ENCODE data around the gene LHFPL3. TPM values are rescaled to one million over a fixed set of nuclear protein-coding genes. Genes with fewer than 3 reads are reported as not detected.
A peak's percentile ranks its signal among the peaks of the same experiment; 100 is the strongest.

LHFPL3 gene
- total RNA-seq, 1 experiment from 2014 or later = 0.83 TPM

DNA sequence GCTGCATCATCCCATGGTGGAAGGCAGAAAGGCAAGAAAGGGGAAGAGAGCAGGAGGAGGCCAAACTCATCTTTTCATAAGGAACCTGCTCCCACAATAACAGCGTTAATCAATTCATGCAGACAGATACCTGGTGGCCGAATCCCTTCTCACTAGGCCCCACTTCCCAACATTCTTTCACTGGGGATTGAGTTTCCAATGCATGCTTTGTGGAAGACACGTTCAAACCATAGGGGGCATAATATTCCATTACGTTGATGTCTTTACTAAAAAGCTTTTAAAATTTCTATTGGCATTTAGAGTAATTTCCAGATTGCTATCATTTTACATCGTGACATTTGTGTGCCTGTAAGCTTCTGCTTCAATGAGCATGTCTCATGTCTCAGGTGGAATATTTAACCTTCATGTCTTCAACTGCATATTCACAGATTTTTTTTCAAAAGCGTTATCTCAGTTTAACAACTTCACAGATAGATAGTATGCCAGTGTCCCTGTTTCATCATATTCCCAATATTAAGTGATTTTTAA lies 88.5 kb downstream of the LHFPL3 start:
- TF ChIP-seq KAT7 (CRISPR knock-in tag; IDR thresholded peaks at IDR 0.05; ENCODE audit: borderline replicate concordance) (no peak), ZNF121 (CRISPR knock-in tag; IDR thresholded peaks at IDR 0.05) (no peak), ESRRA (CRISPR knock-in tag; IDR thresholded peaks at IDR 0.05; ENCODE audit: borderline replicate concordance) (no peak), ETV6 (CRISPR knock-in tag; IDR thresholded peaks at IDR 0.05) (no peak), TEAD1 (CRISPR knock-in tag; IDR thresholded peaks at IDR 0.05) (no peak), TCF7 (CRISPR knock-in tag; IDR thresholded peaks at IDR 0.05; ENCODE audit: low read depth) (no peak), MYBL2 (CRISPR knock-in tag; IDR thresholded peaks at IDR 0.05) (no peak), NR1H2 (CRISPR knock-in tag; IDR thresholded peaks at IDR 0.05) (no peak), RORB (CRISPR knock-in tag; IDR thresholded peaks at IDR 0.05) (no peak), ZBTB21 (CRISPR knock-in tag; IDR thresholded peaks at IDR 0.05; ENCODE audit: borderline replicate concordance) (no peak), CREM (CRISPR knock-in tag; IDR thresholded peaks at IDR 0.05) (no peak), GABPB1 (CRISPR knock-in tag; IDR thresholded peaks at IDR 0.05) (no peak), OVOL2 (CRISPR knock-in tag; IDR thresholded peaks at IDR 0.05; ENCODE audit: borderline replicate concordance) (no peak)
- ChIA-PET POLR2A (no interaction called here), CTCF (no interaction called here)
- no peaks in the 10 kb centered on the region for H3K27me3 Mint-ChIP-seq (ENCODE audit: low read depth)
- no peak overlapping the region for H3K27ac Mint-ChIP-seq
- peaks cover 26% of the 10 kb centered on the region for H3K4me1 Mint-ChIP-seq
- H3K9me3 Mint-ChIP-seq = no peaks in the 10 kb centered on the region
- no peaks in the 10 kb centered on the region for H3K36me3 Mint-ChIP-seq
- H3K4me3 Mint-ChIP-seq = no peak overlapping the region
- no peak for DNase-seq (ENCODE audit: low spot score)
- no peak for ATAC-seq

DNA sequence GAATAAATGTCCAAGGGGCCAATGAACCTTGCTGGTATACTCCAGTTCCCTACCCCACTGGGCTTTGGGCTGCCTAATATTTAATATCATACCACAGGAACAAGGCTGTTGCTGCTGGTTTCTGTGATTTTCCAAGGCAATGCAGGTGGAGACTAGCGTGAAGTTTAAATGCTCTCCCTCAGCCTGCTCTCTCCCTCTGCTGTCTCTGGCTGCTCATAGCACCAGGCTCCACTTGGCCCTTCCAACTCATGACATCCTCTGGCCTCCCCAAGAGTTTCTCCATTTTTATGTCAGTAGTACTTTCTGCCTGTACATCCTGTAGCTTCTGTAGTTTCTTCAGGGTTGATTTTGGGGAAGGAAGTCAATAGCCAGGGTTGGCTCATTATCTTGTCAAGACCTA lies 103.5 kb downstream of the LHFPL3 start:
- Mint-ChIP-seq H3K4me1 (no peaks in the 10 kb centered on the region), H3K9me3 (no peaks in the 10 kb centered on the region), H3K4me3 (no peak overlapping the region), H3K36me3 (no peaks in the 10 kb centered on the region), H3K27ac (no peak overlapping the region), H3K27me3 (ENCODE audit: low read depth) (no peaks in the 10 kb centered on the region)
- DNase-seq (ENCODE audit: low spot score) (peak; percentile 19), ATAC-seq (peak; percentile 83)
- no peak for TF ChIP-seq SMAD3 (CRISPR knock-in tag; IDR thresholded peaks at IDR 0.05; ENCODE audit: borderline replicate concordance)
- no peak for TF ChIP-seq KAT7 (CRISPR knock-in tag; IDR thresholded peaks at IDR 0.05; ENCODE audit: borderline replicate concordance)
- TF ChIP-seq, protein P1, sequence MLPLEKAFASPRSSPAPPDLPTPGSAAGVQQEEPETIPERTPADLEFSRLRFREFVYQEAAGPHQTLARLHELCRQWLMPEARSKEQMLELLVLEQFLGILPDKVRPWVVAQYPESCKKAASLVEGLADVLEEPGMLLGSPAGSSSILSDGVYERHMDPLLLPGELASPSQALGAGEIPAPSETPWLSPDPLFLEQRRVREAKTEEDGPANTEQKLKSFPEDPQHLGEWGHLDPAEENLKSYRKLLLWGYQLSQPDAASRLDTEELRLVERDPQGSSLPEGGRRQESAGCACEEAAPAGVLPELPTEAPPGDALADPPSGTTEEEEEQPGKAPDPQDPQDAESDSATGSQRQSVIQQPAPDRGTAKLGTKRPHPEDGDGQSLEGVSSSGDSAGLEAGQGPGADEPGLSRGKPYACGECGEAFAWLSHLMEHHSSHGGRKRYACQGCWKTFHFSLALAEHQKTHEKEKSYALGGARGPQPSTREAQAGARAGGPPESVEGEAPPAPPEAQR (CRISPR knock-in tag; IDR thresholded peaks at IDR 0.05) = no peak
- TF ChIP-seq ZNF138 (CRISPR knock-in tag; conservative IDR thresholded peaks at IDR 0.05) = no peak
- TF ChIP-seq, protein P2, sequence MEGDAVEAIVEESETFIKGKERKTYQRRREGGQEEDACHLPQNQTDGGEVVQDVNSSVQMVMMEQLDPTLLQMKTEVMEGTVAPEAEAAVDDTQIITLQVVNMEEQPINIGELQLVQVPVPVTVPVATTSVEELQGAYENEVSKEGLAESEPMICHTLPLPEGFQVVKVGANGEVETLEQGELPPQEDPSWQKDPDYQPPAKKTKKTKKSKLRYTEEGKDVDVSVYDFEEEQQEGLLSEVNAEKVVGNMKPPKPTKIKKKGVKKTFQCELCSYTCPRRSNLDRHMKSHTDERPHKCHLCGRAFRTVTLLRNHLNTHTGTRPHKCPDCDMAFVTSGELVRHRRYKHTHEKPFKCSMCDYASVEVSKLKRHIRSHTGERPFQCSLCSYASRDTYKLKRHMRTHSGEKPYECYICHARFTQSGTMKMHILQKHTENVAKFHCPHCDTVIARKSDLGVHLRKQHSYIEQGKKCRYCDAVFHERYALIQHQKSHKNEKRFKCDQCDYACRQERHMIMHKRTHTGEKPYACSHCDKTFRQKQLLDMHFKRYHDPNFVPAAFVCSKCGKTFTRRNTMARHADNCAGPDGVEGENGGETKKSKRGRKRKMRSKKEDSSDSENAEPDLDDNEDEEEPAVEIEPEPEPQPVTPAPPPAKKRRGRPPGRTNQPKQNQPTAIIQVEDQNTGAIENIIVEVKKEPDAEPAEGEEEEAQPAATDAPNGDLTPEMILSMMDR (IDR thresholded peaks at IDR 0.05) = no peak
- no peak for TF ChIP-seq PRRX2 (CRISPR knock-in tag; IDR thresholded peaks at IDR 0.05)
- TF ChIP-seq, protein P3, sequence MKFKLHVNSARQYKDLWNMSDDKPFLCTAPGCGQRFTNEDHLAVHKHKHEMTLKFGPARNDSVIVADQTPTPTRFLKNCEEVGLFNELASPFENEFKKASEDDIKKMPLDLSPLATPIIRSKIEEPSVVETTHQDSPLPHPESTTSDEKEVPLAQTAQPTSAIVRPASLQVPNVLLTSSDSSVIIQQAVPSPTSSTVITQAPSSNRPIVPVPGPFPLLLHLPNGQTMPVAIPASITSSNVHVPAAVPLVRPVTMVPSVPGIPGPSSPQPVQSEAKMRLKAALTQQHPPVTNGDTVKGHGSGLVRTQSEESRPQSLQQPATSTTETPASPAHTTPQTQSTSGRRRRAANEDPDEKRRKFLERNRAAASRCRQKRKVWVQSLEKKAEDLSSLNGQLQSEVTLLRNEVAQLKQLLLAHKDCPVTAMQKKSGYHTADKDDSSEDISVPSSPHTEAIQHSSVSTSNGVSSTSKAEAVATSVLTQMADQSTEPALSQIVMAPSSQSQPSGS (CRISPR knock-in tag; IDR thresholded peaks at IDR 0.05; ENCODE audit: borderline replicate concordance, low read depth) = no peak
- no peak for TF ChIP-seq ESRRA (CRISPR knock-in tag; IDR thresholded peaks at IDR 0.05; ENCODE audit: borderline replicate concordance)
- TF ChIP-seq NR2C2 (CRISPR knock-in tag; IDR thresholded peaks at IDR 0.05) = no peak
- no peak for TF ChIP-seq TCF7 (CRISPR knock-in tag; IDR thresholded peaks at IDR 0.05; ENCODE audit: low read depth)
- TF ChIP-seq, protein P4, sequence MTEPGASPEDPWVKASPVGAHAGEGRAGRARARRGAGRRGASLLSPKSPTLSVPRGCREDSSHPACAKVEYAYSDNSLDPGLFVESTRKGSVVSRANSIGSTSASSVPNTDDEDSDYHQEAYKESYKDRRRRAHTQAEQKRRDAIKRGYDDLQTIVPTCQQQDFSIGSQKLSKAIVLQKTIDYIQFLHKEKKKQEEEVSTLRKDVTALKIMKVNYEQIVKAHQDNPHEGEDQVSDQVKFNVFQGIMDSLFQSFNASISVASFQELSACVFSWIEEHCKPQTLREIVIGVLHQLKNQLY (CRISPR knock-in tag; IDR thresholded peaks at IDR 0.05) = no peak
- TF ChIP-seq, protein P5, sequence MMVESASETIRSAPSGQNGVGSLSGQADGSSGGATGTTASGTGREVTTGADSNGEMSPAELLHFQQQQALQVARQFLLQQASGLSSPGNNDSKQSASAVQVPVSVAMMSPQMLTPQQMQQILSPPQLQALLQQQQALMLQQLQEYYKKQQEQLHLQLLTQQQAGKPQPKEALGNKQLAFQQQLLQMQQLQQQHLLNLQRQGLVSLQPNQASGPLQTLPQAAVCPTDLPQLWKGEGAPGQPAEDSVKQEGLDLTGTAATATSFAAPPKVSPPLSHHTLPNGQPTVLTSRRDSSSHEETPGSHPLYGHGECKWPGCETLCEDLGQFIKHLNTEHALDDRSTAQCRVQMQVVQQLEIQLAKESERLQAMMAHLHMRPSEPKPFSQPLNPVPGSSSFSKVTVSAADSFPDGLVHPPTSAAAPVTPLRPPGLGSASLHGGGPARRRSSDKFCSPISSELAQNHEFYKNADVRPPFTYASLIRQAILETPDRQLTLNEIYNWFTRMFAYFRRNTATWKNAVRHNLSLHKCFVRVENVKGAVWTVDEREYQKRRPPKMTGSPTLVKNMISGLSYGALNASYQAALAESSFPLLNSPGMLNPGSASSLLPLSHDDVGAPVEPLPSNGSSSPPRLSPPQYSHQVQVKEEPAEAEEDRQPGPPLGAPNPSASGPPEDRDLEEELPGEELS (CRISPR knock-in tag; IDR thresholded peaks at IDR 0.05) = no peak
- TF ChIP-seq, protein P6, sequence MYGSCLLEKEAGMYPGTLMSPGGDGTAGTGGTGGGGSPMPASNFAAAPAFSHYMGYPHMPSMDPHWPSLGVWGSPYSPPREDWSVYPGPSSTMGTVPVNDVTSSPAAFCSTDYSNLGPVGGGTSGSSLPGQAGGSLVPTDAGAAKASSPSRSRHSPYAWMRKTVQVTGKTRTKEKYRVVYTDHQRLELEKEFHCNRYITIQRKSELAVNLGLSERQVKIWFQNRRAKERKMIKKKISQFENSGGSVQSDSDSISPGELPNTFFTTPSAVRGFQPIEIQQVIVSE (CRISPR knock-in tag; IDR thresholded peaks at IDR 0.05; ENCODE audit: borderline replicate concordance) = no peak
- TF ChIP-seq ZNF396 (CRISPR knock-in tag; IDR thresholded peaks at IDR 0.05; ENCODE audit: borderline replicate concordance) = no peak
- TF ChIP-seq, protein P7, sequence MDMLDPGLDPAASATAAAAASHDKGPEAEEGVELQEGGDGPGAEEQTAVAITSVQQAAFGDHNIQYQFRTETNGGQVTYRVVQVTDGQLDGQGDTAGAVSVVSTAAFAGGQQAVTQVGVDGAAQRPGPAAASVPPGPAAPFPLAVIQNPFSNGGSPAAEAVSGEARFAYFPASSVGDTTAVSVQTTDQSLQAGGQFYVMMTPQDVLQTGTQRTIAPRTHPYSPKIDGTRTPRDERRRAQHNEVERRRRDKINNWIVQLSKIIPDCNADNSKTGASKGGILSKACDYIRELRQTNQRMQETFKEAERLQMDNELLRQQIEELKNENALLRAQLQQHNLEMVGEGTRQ (CRISPR knock-in tag; IDR thresholded peaks at IDR 0.05) = no peak
- TF ChIP-seq RELA (CRISPR knock-in tag; IDR thresholded peaks at IDR 0.05; ENCODE audit: borderline replicate concordance) = no peak
- ChIA-PET POLR2A (no interaction called here), CTCF (no interaction called here)

Data from WTC11 (cell line).